Keratinocyte (primary cell): ENCODE measurements around the gene SCAF8. TPM values are rescaled to one million over a fixed set of nuclear protein-coding genes. Genes with fewer than 3 reads are reported as not detected.

Experiments used
- DNase-seq: peaks from one replicate; pipeline ENCODE4 v3.0.0-alpha.2; 2011; ENCODE audit warnings: low read depth, missing footprints, low spot score
- FAIRE-seq: peaks from 2 replicates; lab custom pipeline; 2011; peaks lifted over from hg19 to GRCh38; lab: Jason Lieb, UNC
- H2AFZ ChIP-seq: 2 replicates; pipeline ENCODE4 v1.6.0; 2012; ENCODE audit warnings: low read length, control low read depth, inconsistent platforms; ENCODE audit not compliant: control insufficient read depth
- H3K27ac ChIP-seq: 2 replicates; pipeline ENCODE4 v1.5.1; 2011; ENCODE audit warnings: low read length; ENCODE audit not compliant: control insufficient read depth, insufficient read depth
- H3K27me3 ChIP-seq: 3 replicates; pipeline ENCODE4 v1.6.0; 2011; ENCODE audit warnings: low read length; ENCODE audit not compliant: control insufficient read depth, insufficient read depth; ENCODE audit errors: extremely low read depth
- H3K36me3 ChIP-seq, 2 experiments: 2 replicates in 1 of 2; 3 replicates in 1 of 2; pipeline ENCODE4 v1.5.1; 2011; ENCODE audit warnings: low read length in 2 of 2, mild to moderate bottlenecking in 1 of 2; ENCODE audit not compliant: control insufficient read depth in 2 of 2, insufficient read depth in 2 of 2; ENCODE audit errors: extremely low read depth in 1 of 2
- H3K4me1 ChIP-seq: 3 replicates; pipeline ENCODE4 v1.5.1; 2011; ENCODE audit warnings: low read length; ENCODE audit not compliant: control insufficient read depth, insufficient read depth; ENCODE audit errors: extremely low read depth
- H3K4me2 ChIP-seq: 3 replicates; pipeline ENCODE4 v1.6.0; 2011; ENCODE audit warnings: low read depth, low read length; ENCODE audit not compliant: control insufficient read depth, insufficient read depth; ENCODE audit errors: extremely low read depth
- H3K4me3 ChIP-seq, 3 experiments: fragments of 200-600 bp in 1 of 3; sonication (generic) in 1 of 3; 2 replicates in 2 of 3; 3 replicates in 1 of 3; pipeline ENCODE4 v1.5.1; 2011 to 2016; ENCODE audit warnings: low read length in 3 of 3, mild to moderate bottlenecking in 3 of 3, control low read depth in 2 of 3, inconsistent platforms in 1 of 3, low read depth in 1 of 3, mixed read lengths in 1 of 3, mixed run types in 1 of 3, moderate library complexity in 1 of 3; ENCODE audit not compliant: control insufficient read depth in 2 of 3, insufficient read depth in 2 of 3; ENCODE audit errors: extremely low read depth in 1 of 3
- H3K79me2 ChIP-seq: 2 replicates; pipeline ENCODE4 v1.6.0; 2012; ENCODE audit warnings: low read length; ENCODE audit not compliant: control insufficient read depth, insufficient read depth
- H3K9ac ChIP-seq: 3 replicates; pipeline ENCODE4 v1.6.0; 2011; ENCODE audit warnings: low read length; ENCODE audit not compliant: control insufficient read depth, insufficient read depth; ENCODE audit errors: extremely low read depth
- H3K9me1 ChIP-seq: 3 replicates; pipeline ENCODE4 v1.6.0; 2011; ENCODE audit warnings: low read length; ENCODE audit not compliant: control insufficient read depth, insufficient read depth; ENCODE audit errors: extremely low read depth
- H3K9me3 ChIP-seq: 2 replicates; pipeline ENCODE4 v1.5.1; 2012; ENCODE audit warnings: low read depth, low read length; ENCODE audit not compliant: control insufficient read depth
- H4K20me1 ChIP-seq: 3 replicates; pipeline ENCODE4 v1.6.0; 2011; ENCODE audit warnings: low read length; ENCODE audit not compliant: control insufficient read depth, insufficient read depth; ENCODE audit errors: extremely low read depth
- CTCF ChIP-seq, 3 experiments: IDR thresholded peaks in 1 of 3; conservative IDR thresholded peaks in 1 of 3; optimal IDR thresholded peaks in 1 of 3; 2 replicates in 2 of 3; 3 replicates in 1 of 3; pipeline versions ENCODE3 to v1.5.1; 2011; ENCODE audit warnings: low read length in 3 of 3, mild to moderate bottlenecking in 3 of 3, moderate library complexity in 2 of 3, control low read depth in 1 of 3, inconsistent platforms in 1 of 3; ENCODE audit not compliant: insufficient read depth in 2 of 3; ENCODE audit errors: extremely low read depth in 1 of 3
- EZH2 ChIP-seq: IDR thresholded peaks from one replicate; pipeline ENCODE4 v1.6.1; 2012; ENCODE audit warnings: inconsistent platforms, mild to moderate bottlenecking, low read length, moderate library complexity
- dilution Hi-C: fragments of 300-500 bp; cut with MboI; formaldehyde crosslinking; loops from one replicate; pipeline ENCODE4 v1.7.0; 2020; ENCODE audit warnings: low sequenced_read_pairs; ENCODE audit not compliant: extremely low pct_ligation_motif_present
- polyA plus RNA-seq, 5 experiments: library from polyadenylated mRNA; depleted of rRNA in 3 of 5; stranded (reverse) in 3 of 5; stranded (forward) in 1 of 5; unstranded in 1 of 5; fragments of >200 nt; gene quantifications; 1 replicate in 1 of 5; 2 replicates in 3 of 5; 3 replicates in 1 of 5; pipeline versions ENCODE4 v1.2.1 to v1.2.3, GENCODE V29; 2011 to 2012; ENCODE audit warnings: missing spikeins in 2 of 5, low read depth in 1 of 5, low replicate concordance in 1 of 5

Gene SCAF8
- polyA plus RNA-seq, 1 donor (not counting 4 experiments of a cell fraction or from before 2014, with no cell fraction given): 19.1 TPM

GRCh38 chr6:154796484-154796883 lies 63.3 kb downstream of the SCAF8 start:
- Histone ChIP-seq H3K4me3 (no peak overlapping the region), H3K4me2 (no peak overlapping the region), H2AFZ (no peak overlapping the region), H3K27ac (no peak overlapping the region), H3K9me3 (no peaks in the 10 kb centered on the region), H3K79me2 (peaks cover 16% of the 10 kb centered on the region), H3K27me3 (no peaks in the 10 kb centered on the region), H3K4me1 (peaks cover 15% of the 10 kb centered on the region), H3K9me1 (no peaks in the 10 kb centered on the region), H3K36me3 (peaks cover 1 to 3% of the 10 kb centered on the region in 2 experiments), H4K20me1 (no peaks in the 10 kb centered on the region), H3K9ac (no peak overlapping the region)
- TF ChIP-seq EZH2 (no peak), CTCF (optimal IDR thresholded peaks at IDR 0.05 in 1 of 3, IDR thresholded peaks at IDR 0.05 in 1 of 3, conservative IDR thresholded peaks at IDR 0.05 in 1 of 3; ENCODE audit: extremely low read depth in 1 of 3, insufficient read depth in 2 of 3, low read length in 3 of 3) (no peak)
- dilution Hi-C loops: no loop called here
- FAIRE-seq: no peak
- DNase-seq: no peak

DNA sequence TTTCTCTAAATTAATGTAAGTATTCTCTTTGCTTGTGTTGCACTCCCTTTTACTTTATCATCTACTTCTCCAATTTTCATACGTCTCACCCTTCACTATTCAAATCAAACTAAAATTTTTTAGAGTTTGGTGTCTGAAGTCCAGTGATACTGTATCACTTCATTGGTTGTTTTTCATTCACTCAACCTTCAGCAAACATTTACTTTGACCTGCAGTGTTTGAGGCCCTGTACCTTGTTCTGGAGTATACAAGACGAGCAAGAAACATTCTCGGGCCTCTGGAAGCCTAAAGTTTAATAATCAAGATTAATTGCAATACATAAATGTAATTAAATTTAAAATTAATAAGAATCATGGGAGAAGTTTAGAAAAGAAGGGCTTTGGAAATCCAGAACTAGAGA lies 64.6 kb downstream of the SCAF8 start:
- Histone ChIP-seq H3K79me2 (peaks cover 16% of the 10 kb centered on the region), H3K4me3 (no peak overlapping the region), H4K20me1 (no peaks in the 10 kb centered on the region), H3K9ac (no peak overlapping the region), H3K27me3 (no peaks in the 10 kb centered on the region), H2AFZ (no peak overlapping the region), H3K27ac (no peak overlapping the region), H3K4me1 (peaks cover 3% of the 10 kb centered on the region), H3K4me2 (no peak overlapping the region), H3K9me3 (no peaks in the 10 kb centered on the region), H3K9me1 (no peaks in the 10 kb centered on the region), H3K36me3 (peaks cover 1 to 3% of the 10 kb centered on the region in 2 experiments)
- TF ChIP-seq EZH2 (no peak), CTCF (optimal IDR thresholded peaks at IDR 0.05 in 1 of 3, IDR thresholded peaks at IDR 0.05 in 1 of 3, conservative IDR thresholded peaks at IDR 0.05 in 1 of 3; ENCODE audit: extremely low read depth in 1 of 3, insufficient read depth in 2 of 3, low read length in 3 of 3) (no peak)
- dilution Hi-C loops: no loop called here
- FAIRE-seq (no peak), DNase-seq (no peak)
